HG02840 (cell line): ENCODE data around the gene SPATA25.
A peak's percentile ranks its signal among the peaks of the same experiment; 100 is the strongest.
"Not testable (repeated sequence)": the region's sequence is repeated elsewhere in the genome, so short reads cannot be mapped to it uniquely, and the experiment has no call there.

Source experiments
- ATAC-seq: cut with Tn5 transposase; IDR thresholded peaks from one replicate; pipeline ENCODE4 v1.9.1; 2021; ENCODE audit warnings: mild to moderate bottlenecking, moderate library complexity, moderate number of reproducible peaks; ENCODE audit not compliant: unreplicated experiment, low FRiP score

Gene SPATA25

GRCh38 chr20:45887346-45887715, at the start of gene SPATA25:
Gene SPATA25 (minus strand): TSS chr20:45887622. CDS start chr20:45887590, 32 bp downstream.
- ATAC-seq, result no peak

- no peak for ATAC-seq
Observed at GRCh38 chr20:45935416-45936046, 48.1 kb upstream of the SPATA25 start.

- ATAC-seq, result peak; percentile 77
Observed at GRCh38 chr20:45934586-45935415, 47.4 kb upstream of the SPATA25 start, which contains the start of gene PCIF1. Gene PCIF1 (plus strand): TSS chr20:45934683. CDS start chr20:45939000, 4,317 bp downstream.

GRCh38 chr20:45934046-45934585, 46.7 kb upstream of the SPATA25 start:
- peak; percentile 16 for ATAC-seq

GRCh38 chr20:45933266-45934045, 46.0 kb upstream of the SPATA25 start:
- ATAC-seq, result no peak

GRCh38 chr20:45931680-45932079, 44.3 kb upstream of the SPATA25 start:
- ATAC-seq, result not testable (repeated sequence)

GRCh38 chr20:45927071-45927878, 39.9 kb upstream of the SPATA25 start:
- ATAC-seq, result no peak

GRCh38 chr20:45926731-45927070, 39.3 kb upstream of the SPATA25 start:
- ATAC-seq, result no peak

GRCh38 chr20:45925821-45926506, 38.5 kb upstream of the SPATA25 start:
- ATAC-seq, result no peak

- no peak for ATAC-seq
Observed at GRCh38 chr20:45924391-45925261, 37.2 kb upstream of the SPATA25 start.

GRCh38 chr20:45921337-45922189, 34.1 kb upstream of the SPATA25 start:
- no peak for ATAC-seq

GRCh38 chr20:45920462-45921336, 33.3 kb upstream of the SPATA25 start:
- no peak for ATAC-seq

- no peak for ATAC-seq
Observed at GRCh38 chr20:45919542-45920399, 32.3 kb upstream of the SPATA25 start.

- no peak for ATAC-seq
Observed at GRCh38 chr20:45918779-45919537, 31.5 kb upstream of the SPATA25 start.

GRCh38 chr20:45918182-45918737, 30.8 kb upstream of the SPATA25 start:
- ATAC-seq, result no peak
